Activated CD4-positive, alpha-beta T cell treated with anti-CD3 and anti-CD28 coated beads, Interleukin-2, amount 50 U/mL, for 24 hours (primary cell): ENCODE results near the gene INPP4A.

Experiments
- DNase-seq, 2 donors: peaks; one replicate each; pipeline ENCODE4 v3.0.0-alpha.2; 2020; ENCODE audit warnings: low read depth in 1 of 2, low spot score in 1 of 2

Gene INPP4A

GRCh38 chr2:98460573-98461497 is 16.2 kb downstream of the INPP4A start:
- peak; percentile 44 to 64 for DNase-seq

GRCh38 chr2:98461498-98462049 is 16.9 kb downstream of the INPP4A start:
- DNase-seq: no peak

- no peak for DNase-seq
Measured at GRCh38 chr2:98463081-98463481, 18.4 kb downstream of the INPP4A start.

GRCh38 chr2:98463551-98463971 is 18.9 kb downstream of the INPP4A start:
- no peak for DNase-seq

GRCh38 chr2:98463988-98464771 is 19.5 kb downstream of the INPP4A start:
- no peak for DNase-seq

GRCh38 chr2:98464772-98465310 is 20.2 kb downstream of the INPP4A start:
- no peak for DNase-seq

GRCh38 chr2:98465456-98466226 is 21.0 kb downstream of the INPP4A start:
- DNase-seq: peak in 1 of 2 donors; percentile 53

- no peak for DNase-seq
Measured at GRCh38 chr2:98467082-98467536, 22.5 kb downstream of the INPP4A start.

GRCh38 chr2:98467652-98468051 is 23.0 kb downstream of the INPP4A start:
- DNase-seq: no peak

- DNase-seq: no peak
Measured at GRCh38 chr2:98468621-98469236, 24.1 kb downstream of the INPP4A start.

- DNase-seq: no peak
Measured at GRCh38 chr2:98469862-98470544, 25.3 kb downstream of the INPP4A start.

- no peak for DNase-seq
Measured at GRCh38 chr2:98470851-98471255, 26.2 kb downstream of the INPP4A start.

GRCh38 chr2:98471402-98472131 is 26.9 kb downstream of the INPP4A start:
- DNase-seq: no peak

GRCh38 chr2:98472132-98472650 is 27.5 kb downstream of the INPP4A start:
- DNase-seq: no peak

- DNase-seq: no peak
Measured at GRCh38 chr2:98472961-98473746, 28.5 kb downstream of the INPP4A start.

- DNase-seq: no peak
Measured at GRCh38 chr2:98473995-98474780, 29.5 kb downstream of the INPP4A start.

GRCh38 chr2:98474979-98475632 is 30.4 kb downstream of the INPP4A start:
- no peak for DNase-seq
